ENCODE data around the gene MATN3. TPM values are rescaled to one million over a fixed set of nuclear protein-coding genes. Genes with fewer than 3 reads are reported as not detected.

MATN3 gene
- total RNA-seq, 1 donor from 2014 or later, result 3.9 TPM

DNA sequence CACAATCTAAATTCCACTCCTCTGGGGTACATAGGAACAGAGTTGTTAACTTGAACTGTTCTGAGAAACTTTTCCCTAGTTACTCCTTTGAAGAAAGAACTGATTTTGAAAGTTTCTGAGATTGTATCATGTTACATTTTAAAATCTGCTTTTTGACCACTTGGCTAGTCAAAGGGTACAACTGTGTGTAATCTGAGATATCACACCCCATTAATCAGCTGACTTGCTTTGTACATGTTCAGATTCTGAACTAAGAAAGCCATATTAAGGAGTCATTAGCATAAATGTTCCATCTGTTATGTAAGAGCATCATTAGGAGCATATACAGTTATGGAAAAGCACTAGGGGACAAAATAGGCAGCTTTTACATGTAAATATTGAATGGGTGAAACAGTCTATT, 18.7 kb downstream of the MATN3 start:
- no peak for DNase-seq (ENCODE audit: extremely low spot score in 2 of 2)
- no peak overlapping the region for H3K27ac ChIP-seq
- intact Hi-C loops (cut with DNase I), result no loop called here
- no peaks in the 10 kb centered on the region for H3K27me3 ChIP-seq
- H3K36me3 ChIP-seq, result no peaks in the 10 kb centered on the region
- H3K4me3 ChIP-seq, result no peak overlapping the region
- H3K4me1 ChIP-seq, result peaks cover 7% of the 10 kb centered on the region
- H3K9me3 ChIP-seq, result no peaks in the 10 kb centered on the region
- TF ChIP-seq POLR2A (IDR thresholded peaks at IDR 0.05), result no peak
- TF ChIP-seq POLR2AphosphoS5 (IDR thresholded peaks at IDR 0.05; ENCODE audit: insufficient read depth in 1 of 2, low read depth in 1 of 2), result no peak
- TF ChIP-seq, protein P1, sequence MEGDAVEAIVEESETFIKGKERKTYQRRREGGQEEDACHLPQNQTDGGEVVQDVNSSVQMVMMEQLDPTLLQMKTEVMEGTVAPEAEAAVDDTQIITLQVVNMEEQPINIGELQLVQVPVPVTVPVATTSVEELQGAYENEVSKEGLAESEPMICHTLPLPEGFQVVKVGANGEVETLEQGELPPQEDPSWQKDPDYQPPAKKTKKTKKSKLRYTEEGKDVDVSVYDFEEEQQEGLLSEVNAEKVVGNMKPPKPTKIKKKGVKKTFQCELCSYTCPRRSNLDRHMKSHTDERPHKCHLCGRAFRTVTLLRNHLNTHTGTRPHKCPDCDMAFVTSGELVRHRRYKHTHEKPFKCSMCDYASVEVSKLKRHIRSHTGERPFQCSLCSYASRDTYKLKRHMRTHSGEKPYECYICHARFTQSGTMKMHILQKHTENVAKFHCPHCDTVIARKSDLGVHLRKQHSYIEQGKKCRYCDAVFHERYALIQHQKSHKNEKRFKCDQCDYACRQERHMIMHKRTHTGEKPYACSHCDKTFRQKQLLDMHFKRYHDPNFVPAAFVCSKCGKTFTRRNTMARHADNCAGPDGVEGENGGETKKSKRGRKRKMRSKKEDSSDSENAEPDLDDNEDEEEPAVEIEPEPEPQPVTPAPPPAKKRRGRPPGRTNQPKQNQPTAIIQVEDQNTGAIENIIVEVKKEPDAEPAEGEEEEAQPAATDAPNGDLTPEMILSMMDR (IDR thresholded peaks at IDR 0.05), result no peak

DNA sequence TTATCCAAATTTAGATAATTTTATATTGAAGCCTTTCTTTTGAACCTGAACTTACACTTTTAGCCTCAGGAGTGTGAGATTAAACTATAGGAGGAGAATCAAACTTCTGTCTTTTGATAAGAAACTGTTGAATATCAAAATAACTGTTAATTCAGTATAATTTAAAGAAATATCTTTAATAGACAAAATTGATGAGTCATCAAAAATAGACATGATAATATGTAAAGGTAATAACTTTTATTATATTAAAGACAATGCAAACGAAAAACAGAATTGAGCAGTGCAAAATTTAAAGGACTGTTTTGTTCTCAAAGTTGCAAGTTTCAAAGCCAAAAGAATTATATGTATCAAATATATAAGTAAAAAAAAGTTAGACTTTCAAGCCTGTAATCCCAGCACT, 20.6 kb downstream of the MATN3 start:
- intact Hi-C loops (cut with DNase I), result no loop called here
- DNase-seq (ENCODE audit: extremely low spot score in 2 of 2), result no peak
- Histone ChIP-seq H3K4me3 (no peak overlapping the region), H3K36me3 (no peaks in the 10 kb centered on the region), H3K27ac (no peak overlapping the region), H3K27me3 (no peaks in the 10 kb centered on the region), H3K9me3 (no peaks in the 10 kb centered on the region), H3K4me1 (peaks cover 12% of the 10 kb centered on the region)
- TF ChIP-seq, protein P1 (IDR thresholded peaks at IDR 0.05), result no peak
- TF ChIP-seq POLR2A (IDR thresholded peaks at IDR 0.05), result no peak
- no peak for TF ChIP-seq POLR2AphosphoS5 (IDR thresholded peaks at IDR 0.05; ENCODE audit: insufficient read depth in 1 of 2, low read depth in 1 of 2)

DNA sequence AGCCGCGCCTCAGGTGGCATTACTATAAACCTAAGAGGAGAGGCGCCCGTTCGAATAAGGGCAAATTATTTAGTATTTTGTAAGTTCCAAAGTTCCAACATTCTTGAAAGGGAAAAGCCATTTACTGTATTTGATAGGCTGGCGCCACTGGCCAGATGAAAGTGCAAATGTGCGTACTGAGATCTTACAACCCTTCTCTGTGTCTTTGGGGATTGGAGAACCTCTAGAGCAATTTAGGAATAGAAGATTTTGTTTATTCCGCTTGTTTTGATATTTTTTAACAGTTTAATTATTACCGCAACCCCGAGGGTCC, 22.1 kb downstream of the MATN3 start:
- Histone ChIP-seq H3K4me1 (peaks cover 12% of the 10 kb centered on the region), H3K4me3 (peak overlapping the region; percentile 60 to 72), H3K36me3 (no peaks in the 10 kb centered on the region), H3K9me3 (no peaks in the 10 kb centered on the region), H3K27ac (peak overlapping the region; percentile 56), H3K27me3 (no peaks in the 10 kb centered on the region)
- TF ChIP-seq POLR2AphosphoS5 (IDR thresholded peaks at IDR 0.05; ENCODE audit: insufficient read depth in 1 of 2, low read depth in 1 of 2) (no peak), POLR2A (IDR thresholded peaks at IDR 0.05) (no peak)
- TF ChIP-seq, protein P1 (IDR thresholded peaks at IDR 0.05), result no peak
- intact Hi-C loops (cut with DNase I), result no loop called here
- no peak for DNase-seq (ENCODE audit: extremely low spot score in 2 of 2)

DNA sequence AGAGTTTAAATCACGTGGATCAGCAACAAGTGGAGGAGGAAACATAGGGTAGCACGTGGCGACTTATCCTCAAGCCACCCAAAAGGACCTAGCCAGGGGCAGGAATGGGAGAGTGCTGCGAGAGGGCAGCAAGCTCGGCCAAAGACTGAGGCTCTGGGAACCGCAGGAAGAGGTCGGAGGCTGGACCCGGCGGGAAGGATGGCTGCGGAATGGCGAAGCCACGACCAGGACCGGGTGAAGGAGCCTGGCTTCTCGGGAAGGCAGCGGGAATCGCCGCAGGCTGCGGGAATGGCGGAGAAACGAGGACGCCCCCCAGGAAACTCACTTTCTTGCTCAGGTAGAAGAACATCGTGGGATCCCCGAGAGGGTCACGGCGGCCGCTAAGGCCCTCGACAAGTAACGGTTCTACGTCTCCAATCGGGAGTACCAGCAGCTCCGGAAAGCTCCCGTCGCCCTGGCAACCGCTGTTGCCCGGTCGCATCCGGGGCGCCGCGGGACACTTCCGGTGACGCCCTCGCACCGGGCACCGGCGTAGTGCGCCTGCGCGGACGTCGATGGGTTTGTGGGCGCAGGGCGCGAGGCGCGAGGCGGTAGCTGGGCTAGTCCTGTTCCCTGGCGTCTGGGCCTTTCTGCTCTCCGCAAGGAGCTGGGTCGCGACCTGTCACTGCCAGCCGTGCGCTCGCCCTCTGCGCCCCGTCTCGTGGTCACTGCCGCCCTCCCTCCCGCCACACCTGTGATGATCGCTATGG, 22.6 kb downstream of the MATN3 start, which contains the start of gene WDR35:
TSS of gene WDR35 (minus strand) at position 439 of the 749 bp plus-strand sequence. CDS start at position 349, 90 bp downstream.
- H3K36me3 ChIP-seq, result no peaks in the 10 kb centered on the region
- H3K27ac ChIP-seq, result peak within 1 kb of the TSS; percentile 56
- no peak for DNase-seq (ENCODE audit: extremely low spot score in 2 of 2)
- peak; percentile 67 to 82 for TF ChIP-seq POLR2AphosphoS5 (IDR thresholded peaks at IDR 0.05; ENCODE audit: insufficient read depth in 1 of 2, low read depth in 1 of 2)
- TF ChIP-seq POLR2A (IDR thresholded peaks at IDR 0.05), result no peak
- TF ChIP-seq, protein P1 (IDR thresholded peaks at IDR 0.05), result no peak
- H3K9me3 ChIP-seq, result no peaks in the 10 kb centered on the region
- peaks cover 12% of the 10 kb centered on the region for H3K4me1 ChIP-seq
- H3K4me3 ChIP-seq, result peak within 1 kb of the TSS; percentile 60 to 72
- no peaks in the 10 kb centered on the region for H3K27me3 ChIP-seq
- intact Hi-C loops (cut with DNase I), result no loop called here

DNA sequence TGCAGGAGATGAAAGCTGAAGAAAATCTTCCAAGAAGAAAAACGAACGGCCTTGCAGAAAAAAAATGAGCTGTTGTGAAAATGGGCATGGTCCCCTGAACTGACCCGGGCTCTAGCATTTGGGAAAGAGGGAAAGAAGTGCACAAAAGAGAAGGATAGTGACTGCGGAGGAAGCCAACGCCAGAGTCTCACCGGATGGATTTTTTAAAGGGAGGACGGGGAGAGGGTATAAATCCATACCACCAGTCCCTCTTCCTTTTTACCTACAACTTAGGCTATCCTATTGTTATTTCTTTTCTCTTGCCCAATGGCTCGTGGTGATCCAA, 23.2 kb downstream of the MATN3 start:
- Histone ChIP-seq H3K36me3 (no peaks in the 10 kb centered on the region), H3K4me1 (peaks cover 12% of the 10 kb centered on the region), H3K9me3 (no peaks in the 10 kb centered on the region), H3K27me3 (no peaks in the 10 kb centered on the region), H3K27ac (no peak overlapping the region), H3K4me3 (peak overlapping the region; percentile 60 to 72)
- intact Hi-C loops (cut with DNase I), result no loop called here
- no peak for DNase-seq (ENCODE audit: extremely low spot score in 2 of 2)
- TF ChIP-seq POLR2A (IDR thresholded peaks at IDR 0.05), result no peak
- TF ChIP-seq, protein P1 (IDR thresholded peaks at IDR 0.05), result no peak
